T-helper 2 cell treated with Interferon-gamma antibody and Interleukin-4, amounts not matched to agents 100 ng/mL and 5 ng/mL, for 36 hours (primary cell): ENCODE results near the gene OR10AD1. TPM values are rescaled to one million over a fixed set of nuclear protein-coding genes. Genes with fewer than 3 reads are reported as not detected.
"Not testable (repeated sequence)": the region's sequence is repeated elsewhere in the genome, so short reads cannot be mapped to it uniquely, and the experiment has no call there.

ENCODE experiments used
- intact Hi-C: fragments of 100-400 bp; cut with micrococcal nuclease; formaldehyde crosslinking; loops from one replicate; pipeline ENCODE4 v1.15.1; 2023
- total RNA-seq: library from RNA; stranded (reverse); gene quantifications from 2 replicates; pipeline ENCODE4 v1.2.3, GENCODE V29; 2022

OR10AD1 gene, protein sequence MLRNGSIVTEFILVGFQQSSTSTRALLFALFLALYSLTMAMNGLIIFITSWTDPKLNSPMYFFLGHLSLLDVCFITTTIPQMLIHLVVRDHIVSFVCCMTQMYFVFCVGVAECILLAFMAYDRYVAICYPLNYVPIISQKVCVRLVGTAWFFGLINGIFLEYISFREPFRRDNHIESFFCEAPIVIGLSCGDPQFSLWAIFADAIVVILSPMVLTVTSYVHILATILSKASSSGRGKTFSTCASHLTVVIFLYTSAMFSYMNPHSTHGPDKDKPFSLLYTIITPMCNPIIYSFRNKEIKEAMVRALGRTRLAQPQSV
- total RNA-seq, result not detected in 2 replicates

DNA sequence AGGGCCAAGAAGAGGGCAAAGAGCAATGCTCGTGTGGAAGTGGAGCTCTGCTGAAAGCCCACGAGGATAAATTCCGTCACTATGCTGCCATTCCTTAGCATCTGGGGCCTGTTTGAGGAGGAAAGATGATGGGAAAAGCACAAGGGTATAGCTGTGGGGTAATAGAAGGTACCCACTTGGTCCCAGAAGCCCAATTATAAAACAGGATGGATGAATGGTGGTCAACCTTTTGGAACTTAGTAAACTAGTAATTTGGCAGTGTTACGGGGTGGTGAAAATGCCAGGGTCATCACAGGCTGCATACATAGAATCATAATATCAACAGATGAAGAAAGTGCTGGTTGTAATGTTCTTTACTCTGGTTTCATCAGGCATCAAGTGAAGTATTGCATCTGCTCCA is at the start of gene OR10AD1:
TSS of gene OR10AD1 (minus strand) at position 101 of the 400 bp plus-strand sequence. CDS start at position 101, 0 bp downstream.
- intact Hi-C loops, result no loop called here

DNA sequence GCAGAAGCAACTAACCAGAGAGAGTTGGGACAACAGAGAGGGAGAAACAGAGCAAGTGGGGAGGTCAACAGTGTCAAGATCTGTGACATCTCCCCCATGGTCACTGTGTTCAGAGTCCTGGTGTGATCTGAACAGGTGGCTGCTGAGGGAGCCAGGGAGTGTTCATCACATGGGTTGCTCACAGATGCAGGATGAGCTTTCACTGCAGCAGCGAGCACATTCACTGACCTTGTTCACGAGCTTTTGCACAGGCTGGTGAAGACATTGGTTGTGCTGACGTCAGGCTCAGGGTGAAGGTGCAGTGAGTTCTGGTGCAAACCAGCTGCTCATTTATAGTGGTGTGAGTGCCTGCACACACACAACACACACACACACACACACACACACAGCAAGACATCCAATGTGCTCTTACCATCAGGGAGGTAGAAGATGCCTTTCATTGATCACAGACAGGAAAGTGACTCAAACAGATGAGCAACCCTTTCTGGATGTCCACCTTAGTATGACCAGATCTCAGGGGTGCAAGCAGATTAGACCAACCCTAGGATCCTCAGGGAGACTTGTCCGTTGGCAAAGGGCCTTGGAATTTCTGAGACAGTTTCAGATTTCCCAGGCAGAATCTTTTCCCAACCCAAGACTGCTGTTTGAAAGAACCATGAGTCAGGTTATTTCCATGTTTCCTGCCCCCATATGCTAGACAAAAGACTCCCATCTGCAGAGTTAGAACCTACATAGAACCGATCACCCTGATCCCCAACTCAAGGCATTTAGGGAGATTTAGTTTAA is 44.3 kb upstream of the OR10AD1 start:
- intact Hi-C loops, result no loop called here

DNA sequence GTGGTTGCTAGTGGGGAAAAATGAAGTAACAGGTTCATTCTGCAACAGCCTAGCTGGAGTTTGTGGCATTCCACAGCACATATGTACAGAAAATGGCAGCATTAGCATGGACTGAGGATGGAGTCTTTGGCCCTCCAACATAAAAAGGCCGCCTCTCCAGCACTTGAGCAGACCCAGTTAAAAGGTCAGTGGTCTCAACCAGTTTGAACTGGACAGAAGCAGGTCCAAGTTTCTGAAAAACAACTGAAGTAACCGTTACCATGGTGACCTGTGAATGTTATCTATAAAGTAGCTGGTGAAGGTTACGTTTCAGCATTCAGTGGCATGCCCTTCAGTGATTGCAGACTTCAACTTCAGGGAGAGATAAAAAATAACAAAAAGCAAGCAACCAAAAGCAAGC is 34.1 kb upstream of the OR10AD1 start:
- intact Hi-C loops, result no loop called here

DNA sequence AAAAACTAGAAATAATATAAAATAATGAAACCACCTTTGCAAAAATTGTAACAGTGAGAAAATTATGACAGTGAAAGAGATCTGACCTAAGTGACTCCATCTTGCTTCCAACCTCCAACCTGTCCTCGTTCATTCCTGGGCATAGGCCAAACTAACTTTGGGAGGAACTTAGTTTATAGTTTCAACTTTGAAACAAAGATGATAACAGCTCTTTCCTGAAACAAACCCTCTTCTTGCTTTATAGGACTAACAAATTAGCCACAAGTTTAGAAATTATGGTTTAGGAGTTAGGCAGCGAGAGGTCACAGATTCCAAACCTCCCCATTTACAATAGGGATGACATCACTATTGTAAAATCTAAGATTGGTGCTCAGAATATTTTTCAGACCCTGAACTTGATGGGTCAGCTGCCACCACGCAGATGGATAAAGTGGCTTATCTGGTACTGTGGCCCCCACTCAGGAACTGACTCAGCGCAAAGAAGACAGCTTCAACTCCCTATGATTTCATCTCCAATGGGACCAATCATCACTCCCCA is 32.8 kb upstream of the OR10AD1 start:
- intact Hi-C loops, result no loop called here

DNA sequence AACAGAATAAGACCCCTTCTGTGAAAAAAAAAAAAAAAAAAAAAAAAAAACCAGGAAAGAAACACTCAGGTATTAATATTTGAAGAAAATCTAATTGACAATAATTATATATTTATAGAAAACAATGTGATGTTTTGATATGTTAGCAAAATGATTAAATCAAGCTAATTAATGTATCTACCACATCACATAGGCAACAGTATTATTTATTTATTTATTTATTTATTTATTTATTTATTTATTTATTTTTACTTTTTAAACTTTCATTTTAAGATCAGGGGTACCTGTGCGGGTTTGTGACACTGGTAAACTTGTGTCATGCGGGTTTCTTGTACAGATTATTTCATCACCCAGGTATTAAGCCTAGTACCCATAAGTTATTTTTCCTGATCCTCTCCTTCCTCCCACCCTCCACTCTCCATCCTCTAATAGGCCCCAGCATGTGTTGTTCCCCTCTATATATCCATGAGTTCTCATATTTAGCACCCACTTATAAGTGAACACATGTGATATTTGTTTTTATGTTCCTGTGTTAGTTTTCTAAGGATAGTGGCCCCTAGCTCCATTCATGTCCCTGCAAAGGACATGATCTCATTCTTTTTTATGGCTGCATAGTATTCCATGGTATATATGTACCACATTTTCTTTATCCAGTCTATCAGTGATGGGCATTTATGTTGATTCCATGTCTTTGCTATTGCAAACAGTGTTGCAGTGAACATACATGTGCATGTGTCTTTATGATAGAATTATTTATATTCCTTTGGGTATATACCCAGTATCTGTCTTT is 28.3 kb upstream of the OR10AD1 start:
- intact Hi-C loops, result not testable (repeated sequence)

DNA sequence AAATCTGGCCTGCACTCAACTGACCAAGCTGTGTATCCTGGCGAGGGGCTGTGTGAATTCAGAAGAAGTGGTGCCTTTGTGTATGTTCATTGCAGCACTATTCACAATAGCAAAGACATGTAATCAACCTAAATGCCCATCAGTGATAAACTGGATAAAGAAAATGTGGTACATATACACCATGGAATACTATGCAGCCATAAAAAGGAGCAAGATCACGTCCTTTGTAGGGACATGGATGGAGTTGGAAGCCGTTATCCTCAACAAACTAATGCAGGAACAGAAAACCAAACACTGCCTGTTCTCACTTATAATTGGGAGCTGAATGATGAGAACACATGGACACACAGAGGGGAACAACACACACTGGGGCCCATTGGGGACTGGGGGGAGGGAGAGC is 21.4 kb upstream of the OR10AD1 start:
- intact Hi-C loops, result not testable (repeated sequence)

DNA sequence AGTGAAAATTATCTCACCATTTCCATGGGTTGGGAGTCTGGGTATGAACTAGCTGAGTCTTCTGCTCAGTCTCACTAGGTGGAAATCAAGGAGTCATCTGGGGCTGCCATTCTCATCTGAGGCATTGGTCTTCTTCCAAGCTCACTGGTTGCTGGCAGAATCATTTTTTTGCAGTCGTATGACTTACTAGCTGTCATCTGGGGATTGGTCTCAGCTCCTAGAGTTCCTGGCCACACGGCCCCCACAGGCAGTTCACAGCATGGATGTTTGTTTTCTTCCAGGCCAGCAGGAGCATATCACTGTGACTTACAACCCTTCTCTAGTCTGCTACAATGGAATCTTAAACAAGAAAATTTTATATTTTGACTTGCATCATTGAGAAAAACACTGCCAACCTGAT is 18.6 kb upstream of the OR10AD1 start:
- intact Hi-C loops, result no loop called here

DNA sequence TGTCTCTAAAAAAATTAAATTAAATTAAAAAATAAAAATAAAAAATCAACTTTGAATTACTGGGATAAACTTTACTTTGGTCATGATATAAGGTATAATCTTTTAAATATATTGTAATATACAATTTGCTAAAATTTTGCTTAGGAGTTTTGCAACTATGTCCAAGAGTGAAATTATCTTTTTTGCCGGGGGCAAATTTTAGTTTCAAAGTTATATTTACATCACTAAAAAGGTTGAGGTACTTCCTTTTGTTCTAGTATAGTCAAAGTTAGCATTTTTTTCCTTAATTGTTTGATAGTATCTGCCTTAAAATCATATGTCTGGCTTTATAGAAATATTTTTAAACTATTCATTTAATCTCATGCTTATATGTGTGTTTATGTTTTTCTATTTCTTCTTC is 17.6 kb upstream of the OR10AD1 start:
- intact Hi-C loops, result no loop called here

DNA sequence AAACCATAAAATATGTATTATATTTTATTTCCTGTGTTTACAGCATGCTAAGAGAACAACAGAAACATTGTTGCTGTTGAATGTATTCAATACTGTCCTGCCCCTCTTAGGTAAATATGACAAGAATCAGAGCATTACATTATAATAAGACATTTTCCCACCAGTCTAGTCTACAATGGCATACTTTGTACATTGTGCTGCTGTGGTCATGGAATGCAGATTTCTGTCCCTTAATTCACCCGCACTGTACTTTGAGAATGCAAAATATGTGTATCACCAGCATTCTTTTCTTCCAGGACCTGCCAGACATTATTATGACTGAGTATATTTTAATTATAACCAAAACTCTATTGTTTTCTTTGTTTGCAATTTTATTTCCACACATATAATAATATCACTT is 16.5 kb upstream of the OR10AD1 start:
- intact Hi-C loops, result no loop called here

DNA sequence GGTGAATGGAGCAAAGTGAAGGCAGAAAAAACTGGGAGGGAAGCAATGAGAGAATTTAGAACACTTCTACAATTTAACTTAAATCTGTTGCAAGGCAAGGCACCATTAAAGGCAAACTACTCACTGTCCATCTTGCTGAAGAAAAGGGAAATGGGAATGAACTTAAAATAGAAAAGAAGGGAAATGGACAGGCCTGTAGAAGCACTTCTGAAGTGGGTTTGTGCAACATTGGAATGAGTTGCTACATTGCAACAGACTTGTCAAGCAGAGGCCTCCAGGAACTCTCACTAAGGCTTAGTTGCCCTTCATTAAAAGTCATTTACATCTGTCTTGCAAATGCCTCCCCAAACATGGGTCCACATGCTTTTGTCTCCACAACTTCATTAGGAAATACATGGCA is 13.7 kb upstream of the OR10AD1 start:
- intact Hi-C loops, result no loop called here

DNA sequence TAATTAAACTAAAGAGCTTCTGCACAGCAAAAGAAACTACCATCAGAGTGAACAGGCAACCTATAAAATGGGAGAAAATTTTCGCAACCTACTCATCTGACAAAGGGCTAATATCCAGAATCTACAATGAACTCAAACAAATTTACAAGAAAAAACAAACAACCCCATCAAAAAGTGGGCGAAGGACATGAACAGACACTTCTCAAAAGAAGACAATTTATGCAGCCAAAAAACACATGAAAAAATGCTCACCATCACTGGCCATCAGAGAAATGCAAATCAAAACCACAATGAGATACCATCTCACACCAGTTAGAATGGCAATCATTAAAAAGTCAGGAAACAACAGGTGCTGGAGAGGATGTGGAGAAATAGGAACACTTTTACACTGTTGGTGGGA is 6.4 kb upstream of the OR10AD1 start:
- intact Hi-C loops, result not testable (repeated sequence)

DNA sequence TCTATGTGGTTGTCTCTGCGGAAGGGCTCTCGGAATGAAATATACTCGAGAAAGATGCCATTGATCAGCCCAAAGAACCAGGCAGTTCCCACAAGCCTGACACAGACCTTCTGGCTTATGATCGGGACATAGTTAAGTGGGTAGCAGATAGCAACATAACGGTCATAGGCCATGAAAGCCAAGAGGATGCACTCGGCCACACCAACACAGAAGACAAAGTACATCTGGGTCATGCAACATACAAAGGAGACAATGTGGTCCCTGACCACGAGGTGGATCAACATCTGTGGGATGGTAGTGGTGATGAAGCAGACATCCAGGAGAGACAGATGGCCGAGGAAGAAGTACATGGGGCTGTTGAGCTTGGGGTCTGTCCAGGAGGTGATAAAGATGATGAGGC is 326 bp downstream of the OR10AD1 start:
- intact Hi-C loops, result no loop called here

DNA sequence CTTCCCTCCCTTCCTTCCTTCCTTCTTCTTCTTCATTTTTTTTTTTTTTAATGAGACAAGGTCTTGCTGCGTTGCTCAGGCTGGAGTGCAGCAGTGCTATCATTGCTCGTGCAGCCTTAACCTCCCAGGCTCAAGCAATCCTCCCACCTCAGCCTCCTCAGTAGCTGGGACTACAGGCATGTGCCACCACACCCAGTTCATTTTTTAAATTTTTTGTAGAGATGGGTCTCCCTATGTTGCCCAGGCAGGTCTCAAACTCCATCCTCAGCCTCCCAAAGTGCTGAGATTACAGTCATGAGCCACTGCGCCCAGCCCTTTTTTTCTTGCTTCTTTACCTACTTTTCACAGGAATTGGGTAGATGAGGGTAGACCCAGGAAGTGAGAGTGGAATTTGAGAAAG is 1.6 kb downstream of the OR10AD1 start:
- intact Hi-C loops, result no loop called here

DNA sequence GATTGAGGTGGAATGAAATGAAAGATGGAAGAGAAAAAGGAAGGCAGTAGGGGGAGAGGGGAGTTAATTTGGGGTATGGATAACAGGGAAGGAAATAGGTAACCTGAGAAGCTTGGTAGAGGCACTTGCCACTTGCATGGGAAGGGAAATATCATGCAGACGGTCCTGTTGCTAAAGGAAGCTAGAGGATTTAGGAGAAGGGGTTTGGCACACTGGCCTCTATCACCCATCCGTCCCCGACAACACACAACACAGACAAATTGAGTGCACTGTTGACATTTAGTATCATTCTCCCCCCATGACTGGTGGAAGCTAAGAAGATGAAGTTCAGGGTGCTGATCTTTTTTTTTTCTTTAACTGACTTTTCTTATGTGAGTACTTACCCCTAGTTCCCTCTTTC is 2.0 kb downstream of the OR10AD1 start:
- intact Hi-C loops, result no loop called here

DNA sequence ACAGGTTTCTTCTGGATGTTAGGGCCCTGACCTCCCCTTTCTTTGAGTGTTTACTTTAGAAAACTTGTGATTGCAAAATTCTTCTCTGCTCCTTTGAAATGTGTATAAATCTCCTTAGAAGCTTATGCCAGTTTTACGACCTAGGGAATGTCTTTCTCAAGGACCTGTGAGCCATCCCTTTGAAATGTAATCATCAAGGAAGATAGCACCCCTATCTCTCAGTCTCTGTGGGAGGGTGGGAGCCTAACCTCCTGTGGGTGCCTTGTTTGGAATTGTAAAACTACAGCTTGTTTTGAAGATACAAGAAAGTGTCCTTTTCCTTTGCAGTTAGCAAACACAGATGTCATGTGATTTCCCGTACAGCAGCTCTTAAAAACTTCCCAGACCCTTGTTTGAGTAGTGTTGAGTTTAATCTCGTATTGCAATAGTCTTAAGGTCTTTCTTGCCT is 3.3 kb downstream of the OR10AD1 start:
- intact Hi-C loops, result loop anchor here (5.0 to 10.0 kb wide), 6 partner anchors 92 to 985 kb away; partner anchors contain the start of genes KANSL2, SENP1 and ZNF641

DNA sequence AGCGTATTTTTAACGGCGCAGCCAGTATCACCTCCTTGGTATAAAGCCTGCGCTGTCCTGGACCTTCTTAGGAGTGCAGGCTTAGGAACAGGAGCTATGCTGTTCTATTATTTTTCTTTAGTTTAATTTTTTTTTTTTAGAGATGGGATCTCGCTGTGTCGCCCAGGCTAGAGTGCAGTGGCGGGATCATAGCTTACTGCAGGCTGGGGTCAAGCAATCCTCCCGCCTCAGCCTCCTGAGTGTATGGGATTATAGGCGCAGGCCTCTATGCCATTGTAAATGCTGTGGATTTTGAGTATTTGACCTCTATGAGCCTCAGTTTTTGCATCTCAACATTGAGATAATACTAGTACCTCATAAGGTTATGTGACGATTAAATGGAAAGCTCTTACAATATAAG is 4.1 kb downstream of the OR10AD1 start:
- intact Hi-C loops, result loop anchor here (1.0 to 10.0 kb wide), 7 partner anchors 42 to 984 kb away; partner anchors contain the start of genes ASB8, KANSL2, SENP1 and ZNF641

DNA sequence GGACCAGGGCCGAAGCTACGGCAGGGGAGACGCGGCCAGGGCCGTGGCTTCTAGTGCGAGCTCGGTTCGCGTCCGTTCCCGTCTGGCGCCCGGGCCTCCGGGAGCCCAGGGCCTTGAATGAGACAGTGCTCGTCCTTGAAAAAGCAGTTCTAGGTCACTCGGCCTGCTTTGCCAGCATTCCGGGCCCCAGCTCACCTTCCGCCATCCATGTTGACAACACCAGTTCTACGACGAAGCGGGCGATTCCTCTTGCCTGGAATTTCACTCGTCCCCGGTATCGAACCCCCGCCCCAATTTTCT is 4.5 kb downstream of the OR10AD1 start:
- intact Hi-C loops, result loop anchor here (1.0 to 10.0 kb wide), 7 partner anchors 41 to 984 kb away; partner anchors contain the start of genes ASB8, KANSL2, SENP1 and ZNF641

DNA sequence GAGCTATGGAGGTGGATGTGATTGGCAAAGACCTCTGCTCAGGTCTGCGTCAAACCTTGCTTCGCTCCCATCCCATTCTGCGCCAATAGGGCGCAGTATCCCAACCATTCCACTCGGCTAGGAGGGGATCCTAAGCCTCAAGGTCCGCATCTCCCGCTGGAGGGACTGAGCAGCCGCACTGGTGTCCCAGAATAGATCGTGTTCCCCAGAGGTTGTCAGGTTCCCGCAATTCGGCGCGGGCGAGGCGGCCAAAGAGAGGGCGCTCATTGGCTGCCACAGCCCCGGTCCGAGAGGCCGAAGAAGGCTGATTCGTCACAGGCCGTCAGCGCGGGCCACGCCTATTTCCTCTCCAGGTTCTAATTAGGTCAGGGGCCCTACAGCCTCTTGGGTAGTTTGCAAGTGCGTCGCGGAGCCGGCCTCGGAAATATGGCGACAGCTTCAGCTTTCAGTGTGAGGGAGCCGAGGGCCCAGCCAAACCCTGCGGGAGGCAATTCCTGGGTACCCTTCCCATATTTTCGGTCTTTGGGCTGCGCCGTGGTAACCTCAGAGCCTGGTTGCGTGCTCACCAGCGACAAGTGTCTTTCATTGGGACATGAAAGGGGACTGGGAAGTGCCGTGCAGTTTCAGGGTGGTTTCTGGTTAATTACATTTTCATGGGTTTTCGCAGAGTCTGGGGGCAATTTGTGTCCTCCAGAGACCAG is 5.0 kb downstream of the OR10AD1 start:
- intact Hi-C loops, result loop anchor here (1.0 to 10.0 kb wide), 8 partner anchors 15 to 983 kb away; partner anchors contain the start of genes ASB8, CCDC184, KANSL2 and SENP1

DNA sequence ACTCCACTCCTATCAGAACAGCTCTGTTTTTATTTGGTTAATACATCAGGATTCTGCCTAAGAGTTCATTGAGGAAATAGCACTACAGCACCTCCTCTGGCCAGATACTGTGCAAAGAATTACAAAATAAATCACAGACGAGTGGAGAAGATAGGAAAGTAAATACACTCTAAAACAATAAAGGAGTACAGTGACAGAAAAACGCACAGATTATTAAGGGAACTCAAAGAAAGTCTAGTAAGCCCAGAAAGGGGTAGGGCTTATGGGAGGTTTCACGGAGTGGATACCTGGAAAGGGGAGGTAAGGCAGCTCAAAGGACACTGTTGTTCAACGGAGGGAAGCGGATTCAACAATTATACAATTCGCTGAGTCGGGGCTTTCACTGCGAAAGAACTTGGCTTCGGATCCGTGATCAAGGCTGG is 5.5 kb downstream of the OR10AD1 start:
- intact Hi-C loops, result loop anchor here (1.0 to 10.0 kb wide), 7 partner anchors 14 to 983 kb away; partner anchors contain the start of genes CCDC184, KANSL2, SENP1 and ZNF641

DNA sequence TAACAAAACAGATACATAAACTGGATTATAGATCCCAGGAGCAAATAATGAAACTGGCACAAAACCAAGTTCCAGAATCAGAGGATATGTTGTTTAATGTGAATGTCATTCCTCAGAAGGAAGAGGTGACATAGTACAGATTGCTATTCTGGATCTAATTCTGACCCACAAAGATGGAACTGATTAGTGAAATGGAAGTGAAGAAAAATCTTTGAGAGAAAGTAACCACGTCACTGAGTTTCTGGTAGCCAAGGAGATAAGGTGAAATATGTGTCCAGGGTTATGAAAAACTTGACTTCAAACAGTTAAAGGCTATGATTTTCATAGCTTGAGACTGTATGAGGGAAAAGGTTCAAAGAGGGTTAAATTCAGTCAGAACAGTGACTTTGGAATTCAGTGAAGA is 8.3 kb downstream of the OR10AD1 start:
- intact Hi-C loops, result loop anchor here (5.0 to 10.0 kb wide), 6 partner anchors 87 to 980 kb away; partner anchors contain the start of genes KANSL2, SENP1 and ZNF641
